DOHH2 (cell line): ENCODE results near the gene NEBL.

Source experiments
- H3F3A ChIP-seq: fragments of 200-600 bp; sonication (generic), shearing (Covaris generic); 2 replicates; pipeline ENCODE4 v1.6.0; 2016; ENCODE audit warnings: antibody characterized with exemption, mild to moderate bottlenecking; ENCODE audit not compliant: control insufficient read depth, insufficient read depth
- H3K27ac ChIP-seq: fragments of 200-600 bp; sonication (generic); 2 replicates; pipeline ENCODE4 v1.5.1; 2014; ENCODE audit warnings: low read depth, mild to moderate bottlenecking, low read length, moderate library complexity
- H3K27me3 ChIP-seq: fragments of 200-600 bp; sonication (generic); 2 replicates; pipeline ENCODE4 v1.6.1; 2014; ENCODE audit warnings: mild to moderate bottlenecking, low read length, mixed read lengths; ENCODE audit not compliant: control insufficient read depth
- H3K36me3 ChIP-seq: fragments of 200-600 bp; sonication (generic); 2 replicates; pipeline ENCODE4 v1.6.1; 2014; ENCODE audit warnings: mild to moderate bottlenecking, low read length, moderate library complexity, mixed read lengths; ENCODE audit not compliant: control insufficient read depth
- H3K4me1 ChIP-seq: fragments of 200-600 bp; sonication (generic); 2 replicates; pipeline ENCODE4 v1.6.1; 2014; ENCODE audit warnings: mild to moderate bottlenecking, low read length, mixed read lengths; ENCODE audit not compliant: control insufficient read depth
- H3K4me2 ChIP-seq: fragments of 200-600 bp; sonication (generic); 2 replicates; pipeline ENCODE4 v1.6.0; 2014; ENCODE audit warnings: mild to moderate bottlenecking, low read length, moderate library complexity
- H3K4me3 ChIP-seq: fragments of 200-600 bp; sonication (generic); 2 replicates; pipeline ENCODE4 v1.5.1; 2014; ENCODE audit warnings: mild to moderate bottlenecking, low read length, mixed read lengths
- H3K79me2 ChIP-seq: fragments of 200-600 bp; sonication (generic); 2 replicates; pipeline ENCODE4 v1.6.1; 2014; ENCODE audit warnings: mild to moderate bottlenecking, low read length, mixed read lengths; ENCODE audit not compliant: control insufficient read depth
- H3K9me2 ChIP-seq: fragments of 200-600 bp; sonication (generic); replicated peaks from 2 replicates; pipeline ENCODE4 v1.6.1; 2014; ENCODE audit warnings: mild to moderate bottlenecking, low read length, mixed read lengths; ENCODE audit not compliant: control insufficient read depth
- H3K9me3 ChIP-seq: fragments of 200-600 bp; sonication (generic); 2 replicates; pipeline ENCODE4 v1.6.1; 2014; ENCODE audit warnings: antibody characterized with exemption, low read length, mixed read lengths; ENCODE audit not compliant: control insufficient read depth, insufficient read depth
- H4K20me1 ChIP-seq: fragments of 200-600 bp; sonication (generic); 2 replicates; pipeline ENCODE4 v1.6.0; 2014; ENCODE audit warnings: low read depth, mild to moderate bottlenecking, antibody characterized with exemption, low read length, moderate library complexity; ENCODE audit not compliant: control insufficient read depth, insufficient read depth
- CTCF ChIP-seq: fragments of 200-600 bp; sonication (generic); IDR thresholded peaks from one replicate; pipeline ENCODE4 v1.5.1; 2014; ENCODE audit warnings: antibody characterized with exemption, mild to moderate bottlenecking, low read depth, low read length; ENCODE audit not compliant: poor library complexity, severe bottlenecking
- EZH2phosphoT487 ChIP-seq: fragments of 200-600 bp; sonication (generic); IDR thresholded peaks from 2 replicates; pipeline ENCODE4 v1.6.1; 2017; ENCODE audit warnings: borderline replicate concordance, mild to moderate bottlenecking, antibody characterized with exemption, low read length, moderate library complexity, mixed read lengths

The NEBL gene

DNA sequence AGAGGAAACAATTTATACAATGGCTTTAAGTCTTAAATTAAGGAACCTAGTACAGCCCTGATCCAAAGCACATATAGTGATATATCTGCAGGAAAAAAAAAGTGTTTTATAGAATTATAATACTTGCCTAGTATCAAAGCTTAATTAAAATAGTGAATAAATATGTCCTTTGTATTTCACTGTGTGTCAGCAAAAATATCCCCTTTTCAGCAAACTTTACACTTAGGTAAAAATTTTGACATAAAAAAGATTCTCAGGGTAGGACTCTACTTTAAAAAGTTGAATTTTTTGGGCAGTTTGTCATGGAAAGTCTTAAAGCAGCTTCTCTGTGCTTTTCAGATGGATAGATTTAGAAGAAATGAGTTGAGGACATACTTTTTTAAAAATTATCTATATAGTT lies 12.7 kb upstream of the NEBL start:
- H3K27ac ChIP-seq = no peak overlapping the region
- no peaks in the 10 kb centered on the region for H3K36me3 ChIP-seq
- H3K27me3 ChIP-seq = no peaks in the 10 kb centered on the region
- H3F3A ChIP-seq = no peaks in the 10 kb centered on the region
- no peaks in the 10 kb centered on the region for H4K20me1 ChIP-seq
- TF ChIP-seq EZH2phosphoT487 (no peak), CTCF (no peak)
- H3K4me1 ChIP-seq = no peaks in the 10 kb centered on the region
- H3K9me2 ChIP-seq = no peaks in the 10 kb centered on the region
- no peak overlapping the region for H3K4me2 ChIP-seq
- no peaks in the 10 kb centered on the region for H3K9me3 ChIP-seq
- H3K4me3 ChIP-seq = no peak overlapping the region
- no peaks in the 10 kb centered on the region for H3K79me2 ChIP-seq

GRCh38 chr10:20908391-20908790 lies 11.3 kb upstream of the NEBL start:
- Histone ChIP-seq H3K9me3 (no peaks in the 10 kb centered on the region), H3K27ac (no peak overlapping the region), H3K4me1 (no peaks in the 10 kb centered on the region), H3K4me2 (no peak overlapping the region), H3K9me2 (no peaks in the 10 kb centered on the region), H3K79me2 (no peaks in the 10 kb centered on the region), H3K4me3 (no peak overlapping the region), H3F3A (no peaks in the 10 kb centered on the region), H3K36me3 (no peaks in the 10 kb centered on the region), H4K20me1 (no peaks in the 10 kb centered on the region), H3K27me3 (no peaks in the 10 kb centered on the region)
- TF ChIP-seq CTCF (no peak), EZH2phosphoT487 (no peak)

- no peaks in the 10 kb centered on the region for H3K27me3 ChIP-seq
- TF ChIP-seq CTCF (no peak), EZH2phosphoT487 (no peak)
- no peaks in the 10 kb centered on the region for H3K9me3 ChIP-seq
- H3K4me3 ChIP-seq = no peak overlapping the region
- H3K4me1 ChIP-seq = no peaks in the 10 kb centered on the region
- no peak overlapping the region for H3K4me2 ChIP-seq
- H3K36me3 ChIP-seq = no peaks in the 10 kb centered on the region
- no peak overlapping the region for H3K27ac ChIP-seq
- no peaks in the 10 kb centered on the region for H3F3A ChIP-seq
- no peaks in the 10 kb centered on the region for H3K79me2 ChIP-seq
- H4K20me1 ChIP-seq = no peaks in the 10 kb centered on the region
- H3K9me2 ChIP-seq = no peaks in the 10 kb centered on the region
These were observed 6.7 kb upstream of the NEBL start for GRCh38 chr10:20903635-20904390.
